Fibroblast of lung (primary cell): ENCODE measurements around the gene NSG2. TPM values are rescaled to one million over a fixed set of nuclear protein-coding genes. Genes with fewer than 3 reads are reported as not detected.

Source experiments
- DNase-seq, 2 donors: peaks; one replicate each; pipeline versions ENCODE4 v3.0.0 to v3.0.0-alpha.2; 2010; ENCODE audit warnings: low read depth in 2 of 2
- H2AFZ ChIP-seq: 2 replicates; pipeline ENCODE4 v1.5.1; 2012; ENCODE audit warnings: low read length, control low read depth, inconsistent platforms
- H3K27ac ChIP-seq: 2 replicates; pipeline ENCODE4 v1.5.1; 2011; ENCODE audit warnings: low read length, control low read depth; ENCODE audit not compliant: insufficient read depth
- H3K27me3 ChIP-seq: 2 replicates; pipeline ENCODE4 v1.5.1; 2011; ENCODE audit warnings: mild to moderate bottlenecking, low read length; ENCODE audit not compliant: control insufficient read depth, insufficient read depth
- H3K36me3 ChIP-seq: 2 replicates; pipeline ENCODE4 v1.5.1; 2011; ENCODE audit warnings: low read length; ENCODE audit not compliant: control insufficient read depth, insufficient read depth
- H3K4me1 ChIP-seq: 2 replicates; pipeline ENCODE4 v1.5.1; 2011; ENCODE audit warnings: low read length; ENCODE audit not compliant: control insufficient read depth, insufficient read depth; ENCODE audit errors: extremely low read depth
- H3K4me2 ChIP-seq: 2 replicates; pipeline ENCODE4 v1.5.1; 2011; ENCODE audit warnings: low read length, control low read depth; ENCODE audit not compliant: insufficient read depth; ENCODE audit errors: extremely low read depth
- H3K4me3 ChIP-seq, 4 experiments: fragments of 200-600 bp in 1 of 4; sonication (generic) in 1 of 4; replicated peaks in 1 of 4; 2 replicates each; pipeline ENCODE4 v1.5.1; 2011 to 2016; ENCODE audit warnings: low read length in 4 of 4, low read depth in 3 of 4, mild to moderate bottlenecking in 3 of 4, control low read depth in 2 of 4, inconsistent platforms in 1 of 4, mixed read lengths in 1 of 4; ENCODE audit not compliant: insufficient read depth in 1 of 4; ENCODE audit errors: control extremely low read depth in 1 of 4
- H3K79me2 ChIP-seq: 2 replicates; pipeline ENCODE4 v1.5.1; 2012; ENCODE audit warnings: mild to moderate bottlenecking, low read length, inconsistent platforms; ENCODE audit not compliant: control insufficient read depth, insufficient read depth
- H3K9ac ChIP-seq: 2 replicates; pipeline ENCODE4 v1.5.1; 2011; ENCODE audit warnings: mild to moderate bottlenecking, low read length, control low read depth; ENCODE audit not compliant: insufficient read depth
- H3K9me3 ChIP-seq: 2 replicates; pipeline ENCODE4 v1.5.1; 2012; ENCODE audit warnings: low read depth, low read length; ENCODE audit not compliant: control insufficient read depth, insufficient read depth
- H4K20me1 ChIP-seq: 2 replicates; pipeline ENCODE4 v1.5.1; 2011; ENCODE audit warnings: low read length; ENCODE audit not compliant: control insufficient read depth, insufficient read depth; ENCODE audit errors: extremely low read depth
- EZH2 ChIP-seq: IDR thresholded peaks from 2 replicates; pipeline ENCODE4 v1.5.1; 2012; ENCODE audit warnings: low read length, control low read depth, mild to moderate bottlenecking; ENCODE audit errors: missing control alignments
- polyA plus RNA-seq, 2 donors: library from polyadenylated mRNA; depleted of rRNA in 1 of 2; stranded (reverse) in 1 of 2; unstranded in 1 of 2; fragments of >200 nt; gene quantifications; 2 replicates each; pipeline ENCODE4 v1.2.1, GENCODE V29; 2011 to 2012; ENCODE audit warnings: missing spikeins in 1 of 2
- total RNA-seq: library from RNA; depleted of rRNA; stranded (reverse); fragments of >200 nt; gene quantifications from 2 replicates; pipeline ENCODE4 v1.2.1, GENCODE V29; 2014
- TF ChIP-seq, protein P1 (sequence below), 2 donors: IDR thresholded peaks in 1 of 2; conservative IDR thresholded peaks in 1 of 2; 1 replicate in 1 of 2; 2 replicates in 1 of 2; pipeline ENCODE4 v1.5.1; 2011 to 2012; ENCODE audit warnings: low read length in 2 of 2, control low read depth in 1 of 2, inconsistent platforms in 1 of 2, low read depth in 1 of 2, mild to moderate bottlenecking in 1 of 2

NSG2 gene
- total and polyA plus RNA-seq, 2 donors (not counting 1 experiment from before 2014, with no cell fraction given) = not detected

DNA sequence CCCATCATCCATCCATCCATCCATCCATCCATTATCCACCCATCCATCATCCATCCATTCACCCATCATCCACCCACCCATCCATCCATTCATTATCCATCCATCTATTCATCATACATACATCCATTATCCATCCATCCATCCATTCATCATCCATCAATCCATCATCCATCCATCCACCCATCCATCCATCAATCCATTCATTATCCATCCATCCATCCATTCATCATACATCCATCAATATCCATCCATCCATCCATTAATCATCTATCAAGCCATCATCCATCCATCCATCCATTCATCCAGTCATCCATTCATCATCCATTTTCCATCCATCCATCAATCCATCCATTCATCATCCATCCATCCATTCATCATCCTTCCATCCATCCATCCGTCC lies 89.0 kb downstream of the NSG2 start:
- no peak overlapping the region for H2AFZ ChIP-seq
- no peaks in the 10 kb centered on the region for H3K9me3 ChIP-seq
- H3K27me3 ChIP-seq = no peaks in the 10 kb centered on the region
- no peak overlapping the region for H3K27ac ChIP-seq
- H3K4me1 ChIP-seq = no peaks in the 10 kb centered on the region
- TF ChIP-seq, protein P1, sequence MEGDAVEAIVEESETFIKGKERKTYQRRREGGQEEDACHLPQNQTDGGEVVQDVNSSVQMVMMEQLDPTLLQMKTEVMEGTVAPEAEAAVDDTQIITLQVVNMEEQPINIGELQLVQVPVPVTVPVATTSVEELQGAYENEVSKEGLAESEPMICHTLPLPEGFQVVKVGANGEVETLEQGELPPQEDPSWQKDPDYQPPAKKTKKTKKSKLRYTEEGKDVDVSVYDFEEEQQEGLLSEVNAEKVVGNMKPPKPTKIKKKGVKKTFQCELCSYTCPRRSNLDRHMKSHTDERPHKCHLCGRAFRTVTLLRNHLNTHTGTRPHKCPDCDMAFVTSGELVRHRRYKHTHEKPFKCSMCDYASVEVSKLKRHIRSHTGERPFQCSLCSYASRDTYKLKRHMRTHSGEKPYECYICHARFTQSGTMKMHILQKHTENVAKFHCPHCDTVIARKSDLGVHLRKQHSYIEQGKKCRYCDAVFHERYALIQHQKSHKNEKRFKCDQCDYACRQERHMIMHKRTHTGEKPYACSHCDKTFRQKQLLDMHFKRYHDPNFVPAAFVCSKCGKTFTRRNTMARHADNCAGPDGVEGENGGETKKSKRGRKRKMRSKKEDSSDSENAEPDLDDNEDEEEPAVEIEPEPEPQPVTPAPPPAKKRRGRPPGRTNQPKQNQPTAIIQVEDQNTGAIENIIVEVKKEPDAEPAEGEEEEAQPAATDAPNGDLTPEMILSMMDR (conservative IDR thresholded peaks at IDR 0.05 in 1 of 2, IDR thresholded peaks at IDR 0.05 in 1 of 2; ENCODE audit: low read depth in 1 of 2, low read length in 2 of 2) = no peak
- no peak for TF ChIP-seq EZH2
- H3K36me3 ChIP-seq = no peaks in the 10 kb centered on the region
- H3K9ac ChIP-seq = no peak overlapping the region
- H3K4me2 ChIP-seq = no peak overlapping the region
- no peaks in the 10 kb centered on the region for H3K79me2 ChIP-seq
- H3K4me3 ChIP-seq = no peak overlapping the region
- H4K20me1 ChIP-seq = no peaks in the 10 kb centered on the region
- no peak for DNase-seq

DNA sequence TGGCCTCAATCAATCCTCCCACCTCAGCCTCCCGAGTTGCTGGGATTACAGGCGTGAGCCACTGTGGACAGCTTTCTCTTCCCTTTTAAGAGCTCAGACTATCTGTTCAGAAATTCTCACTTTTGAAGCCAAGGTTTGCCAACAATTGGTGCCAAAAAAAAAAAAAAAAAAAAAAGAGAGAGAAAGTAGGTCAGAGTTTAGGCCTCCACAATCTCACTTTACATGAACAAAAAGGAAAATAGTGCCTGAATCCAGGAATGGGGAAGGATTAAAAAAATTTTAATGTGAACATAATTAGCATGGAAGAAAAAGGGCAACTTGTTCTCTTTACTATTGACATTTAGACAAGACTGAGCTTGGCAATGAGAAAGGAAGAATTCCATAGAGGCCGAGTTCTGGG lies 94.1 kb downstream of the NSG2 start:
- Histone ChIP-seq H3K4me3 (no peak overlapping the region), H3K79me2 (no peaks in the 10 kb centered on the region), H3K36me3 (no peaks in the 10 kb centered on the region), H3K4me2 (no peak overlapping the region), H3K4me1 (no peaks in the 10 kb centered on the region), H3K27ac (no peak overlapping the region), H3K9me3 (no peaks in the 10 kb centered on the region), H3K27me3 (no peaks in the 10 kb centered on the region), H2AFZ (no peak overlapping the region), H3K9ac (no peak overlapping the region), H4K20me1 (no peaks in the 10 kb centered on the region)
- no peak for DNase-seq
- no peak for TF ChIP-seq EZH2
- TF ChIP-seq, protein P1 (conservative IDR thresholded peaks at IDR 0.05 in 1 of 2, IDR thresholded peaks at IDR 0.05 in 1 of 2; ENCODE audit: low read depth in 1 of 2, low read length in 2 of 2) = no peak

DNA sequence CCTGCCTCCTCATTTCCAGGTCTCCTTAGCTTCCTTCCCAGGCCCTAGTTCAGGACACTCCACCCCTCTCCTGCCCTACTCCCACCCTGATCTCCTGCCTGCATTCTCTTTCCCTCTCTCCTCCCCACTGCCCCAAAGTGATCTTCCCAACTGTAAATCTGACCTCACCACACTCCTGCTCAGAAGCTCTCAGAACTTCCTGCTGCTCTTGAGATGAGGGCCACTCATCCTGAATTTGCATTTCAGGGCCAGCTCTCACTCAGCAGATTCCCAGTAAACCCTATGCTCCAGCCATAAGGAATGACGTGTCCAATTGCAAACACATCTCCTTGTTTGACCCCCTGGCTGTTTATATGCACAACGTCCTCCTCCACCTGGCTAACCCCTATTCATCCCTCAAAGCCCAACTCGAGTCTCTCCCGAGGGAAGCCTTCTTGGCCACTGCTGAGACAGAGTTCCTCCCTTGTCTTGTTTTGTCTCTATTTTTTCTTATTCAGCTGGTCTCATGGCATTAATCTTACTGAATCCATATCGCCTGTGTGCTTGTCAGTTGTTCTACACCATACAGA lies 95.0 kb downstream of the NSG2 start:
- Histone ChIP-seq H3K4me3 (no peak overlapping the region), H3K9ac (no peak overlapping the region), H3K79me2 (no peaks in the 10 kb centered on the region), H4K20me1 (no peaks in the 10 kb centered on the region), H3K36me3 (no peaks in the 10 kb centered on the region), H2AFZ (no peak overlapping the region), H3K4me2 (no peak overlapping the region), H3K27me3 (no peaks in the 10 kb centered on the region), H3K9me3 (no peaks in the 10 kb centered on the region), H3K4me1 (no peaks in the 10 kb centered on the region), H3K27ac (no peak overlapping the region)
- no peak for TF ChIP-seq EZH2
- TF ChIP-seq, protein P1 (conservative IDR thresholded peaks at IDR 0.05 in 1 of 2, IDR thresholded peaks at IDR 0.05 in 1 of 2; ENCODE audit: low read depth in 1 of 2, low read length in 2 of 2) = no peak
- no peak for DNase-seq
